A549 treated with dexamethasone at 1 μM for 4 hours (cell line): ENCODE data around the gene CHRDL1. TPM values are rescaled to one million over a fixed set of nuclear protein-coding genes. Genes with fewer than 3 reads are reported as not detected.

Experiments
- total RNA-seq: library from RNA; stranded (reverse); fragments of 200-300 nt; extraction: Qiagen RNA extraction; gene quantifications from 5 replicates; pipeline ENCODE4 v1.2.3, GENCODE V29; 2022

CHRDL1 gene, protein sequence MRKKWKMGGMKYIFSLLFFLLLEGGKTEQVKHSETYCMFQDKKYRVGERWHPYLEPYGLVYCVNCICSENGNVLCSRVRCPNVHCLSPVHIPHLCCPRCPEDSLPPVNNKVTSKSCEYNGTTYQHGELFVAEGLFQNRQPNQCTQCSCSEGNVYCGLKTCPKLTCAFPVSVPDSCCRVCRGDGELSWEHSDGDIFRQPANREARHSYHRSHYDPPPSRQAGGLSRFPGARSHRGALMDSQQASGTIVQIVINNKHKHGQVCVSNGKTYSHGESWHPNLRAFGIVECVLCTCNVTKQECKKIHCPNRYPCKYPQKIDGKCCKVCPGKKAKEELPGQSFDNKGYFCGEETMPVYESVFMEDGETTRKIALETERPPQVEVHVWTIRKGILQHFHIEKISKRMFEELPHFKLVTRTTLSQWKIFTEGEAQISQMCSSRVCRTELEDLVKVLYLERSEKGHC
- 0.05 TPM in 2 of 5 replicates, not detected in the others for total RNA-seq

DNA sequence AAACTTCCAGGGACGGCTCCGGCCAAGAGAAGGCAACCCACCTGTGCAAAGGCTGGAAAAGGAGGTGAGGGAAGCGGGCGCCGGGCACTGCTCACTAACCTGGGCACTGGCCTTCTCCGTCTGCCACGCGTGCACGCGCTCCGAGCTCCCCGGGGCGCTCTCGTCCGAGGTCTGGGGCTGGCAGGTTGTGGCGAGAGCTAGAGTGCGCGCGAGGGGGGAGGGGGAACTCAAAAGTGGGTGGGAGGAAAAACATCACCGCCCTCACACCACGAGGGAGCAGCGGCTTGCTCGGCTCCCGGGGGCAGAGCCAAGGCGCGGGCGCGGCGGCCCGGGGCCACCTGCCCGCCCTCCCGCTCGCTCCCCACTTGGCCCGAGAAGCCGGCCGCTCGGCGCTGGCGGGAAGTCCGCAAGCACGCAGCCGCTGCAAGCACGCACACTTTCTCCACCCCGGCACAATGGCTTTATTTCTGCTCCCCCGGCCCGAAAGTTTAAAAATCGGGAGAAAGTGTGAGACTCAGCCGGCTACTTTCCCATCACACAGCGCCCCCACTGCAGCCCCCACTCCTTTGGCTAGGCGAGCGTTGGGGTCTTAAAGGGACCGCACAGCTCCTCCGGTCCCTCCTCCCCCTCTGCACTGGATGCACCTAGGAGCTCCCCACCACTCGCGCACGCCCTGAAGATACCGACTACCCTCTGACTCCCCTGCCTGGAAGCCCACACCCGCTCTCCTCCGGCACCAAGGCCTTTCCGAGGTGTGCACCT is at the start of gene CHRDL1:
CHRDL1 (minus strand) TSS at position 173 of the 762 bp plus-strand sequence. CDS start 3,636 bp downstream, outside the sequence.

